OCI-LY3 (cell line): ENCODE results near the gene TATDN2.

Source experiments
- CTCF ChIP-seq: fragments of 200-600, 300-600 bp; sonication (generic); IDR thresholded peaks from 2 replicates; pipeline ENCODE4 v1.5.1; 2014; ENCODE audit warnings: antibody characterized with exemption, low read length, low read depth
- EZH2phosphoT487 ChIP-seq: fragments of 200-600 bp; shearing (Covaris generic); IDR thresholded peaks from 2 replicates; pipeline ENCODE4 v1.6.1; 2018; ENCODE audit warnings: antibody characterized with exemption, mixed run types, low read depth

- TF ChIP-seq EZH2phosphoT487 (no peak), CTCF (no peak)
These were observed 19.9 kb downstream of the TATDN2 start for GRCh38 chr3:10268116-10268515.
